CD14-positive monocyte (primary cell): ENCODE results near the gene HNRNPUL1. TPM values are rescaled to one million over a fixed set of nuclear protein-coding genes. Genes with fewer than 3 reads are reported as not detected.
A peak's percentile ranks its signal among the peaks of the same experiment; 100 is the strongest.

Source experiments
- DNase-seq, 3 donors: peaks; one replicate each; pipeline ENCODE4 v3.0.0-alpha.2; 2011 to 2022
- H2AFZ ChIP-seq: 2 replicates; pipeline ENCODE4 v1.6.0; 2012; ENCODE audit warnings: mild to moderate bottlenecking, low read depth, low read length, inconsistent platforms; ENCODE audit not compliant: insufficient read depth, poor library complexity, severe bottlenecking
- H3K27ac ChIP-seq, 2 donors: 1 replicate in 1 of 2; 2 replicates in 1 of 2; pipeline ENCODE4 v1.5.1; 2012 to 2013; ENCODE audit warnings: low read length in 2 of 2, control low read depth in 1 of 2, inconsistent platforms in 1 of 2, low read depth in 1 of 2, mild to moderate bottlenecking in 1 of 2
- H3K27me3 ChIP-seq, 2 donors: one replicate each; pipeline versions ENCODE4 v1.6.0 to v1.6.1; 2011 to 2013; ENCODE audit warnings: low read length in 2 of 2; ENCODE audit not compliant: control insufficient read depth in 2 of 2, insufficient read depth in 2 of 2
- H3K36me3 ChIP-seq, 2 donors: replicated peaks in 1 of 2; 1 replicate in 1 of 2; 2 replicates in 1 of 2; pipeline versions ENCODE4 v1.5.1 to v1.6.1; 2012 to 2013; ENCODE audit warnings: low read length in 2 of 2, control low read depth in 1 of 2, inconsistent platforms in 1 of 2, mild to moderate bottlenecking in 1 of 2; ENCODE audit not compliant: insufficient read depth in 2 of 2, control insufficient read depth in 1 of 2
- H3K4me1 ChIP-seq, 2 donors: 1 replicate in 1 of 2; 2 replicates in 1 of 2; pipeline versions ENCODE4 v1.5.1 to v1.6.1; 2012 to 2013; ENCODE audit warnings: low read length in 2 of 2, control low read depth in 1 of 2, inconsistent platforms in 1 of 2, mild to moderate bottlenecking in 1 of 2, moderate library complexity in 1 of 2; ENCODE audit not compliant: insufficient read depth in 2 of 2, control insufficient read depth in 1 of 2
- H3K4me2 ChIP-seq: replicated peaks from 2 replicates; pipeline ENCODE3; 2012; ENCODE audit warnings: low read length, moderate library complexity, mild to moderate bottlenecking; ENCODE audit not compliant: poor library complexity, severe bottlenecking; ENCODE audit errors: extremely low read depth
- H3K4me3 ChIP-seq, 3 experiments: fragments of 200-600 bp in 1 of 3; sonication (generic) in 1 of 3; replicated peaks in 1 of 3; 1 replicate in 2 of 3; 2 replicates in 1 of 3; pipeline ENCODE4 v1.5.1; 2011 to 2013; ENCODE audit warnings: low read length in 3 of 3, mild to moderate bottlenecking in 3 of 3, control low read depth in 2 of 3, low read depth in 2 of 3, inconsistent platforms in 1 of 3, moderate library complexity in 1 of 3
- H3K79me2 ChIP-seq: 2 replicates; pipeline ENCODE4 v1.6.0; 2012; ENCODE audit warnings: mild to moderate bottlenecking, control low read depth, inconsistent platforms, low read length, moderate library complexity; ENCODE audit not compliant: insufficient read depth
- H3K9ac ChIP-seq: 2 replicates; pipeline ENCODE4 v1.6.0; 2017; ENCODE audit warnings: low read length, mild to moderate bottlenecking; ENCODE audit not compliant: insufficient read depth, poor library complexity, severe bottlenecking
- H3K9me3 ChIP-seq, 2 donors: replicated peaks in 1 of 2; 1 replicate in 1 of 2; 2 replicates in 1 of 2; pipeline versions ENCODE4 v1.5.1 to v1.6.1; 2012 to 2013; ENCODE audit warnings: low read length in 2 of 2, control low read depth in 1 of 2; ENCODE audit not compliant: control insufficient read depth in 1 of 2, insufficient read depth in 1 of 2
- H4K20me1 ChIP-seq: 2 replicates; pipeline ENCODE4 v1.6.0; 2012; ENCODE audit warnings: mild to moderate bottlenecking, low read length, control low read depth, moderate library complexity; ENCODE audit not compliant: insufficient read depth
- H3K27ac Mint-ChIP-seq, 7 donors: one replicate each; pipeline ENCODE4 v1.8.0; 2020; ENCODE audit warnings: mild to moderate bottlenecking in 7 of 7, mixed read lengths in 7 of 7, moderate library complexity in 6 of 7, inconsistent platforms in 2 of 7
- H3K27me3 Mint-ChIP-seq, 3 donors: one replicate each; pipeline ENCODE4 v1.8.0; 2021 to 2022; ENCODE audit warnings: low read depth in 3 of 3, mild to moderate bottlenecking in 3 of 3, mixed read lengths in 3 of 3, moderate library complexity in 3 of 3, inconsistent platforms in 1 of 3
- H3K36me3 Mint-ChIP-seq, 2 donors: one replicate each; pipeline ENCODE4 v1.8.0; 2020; ENCODE audit warnings: mixed read lengths in 2 of 2, inconsistent platforms in 1 of 2, mild to moderate bottlenecking in 1 of 2
- H3K4me1 Mint-ChIP-seq: one replicate; pipeline ENCODE4 v1.8.0; 2020; ENCODE audit warnings: mild to moderate bottlenecking, mixed read lengths
- H3K4me3 Mint-ChIP-seq, 2 donors: one replicate each; pipeline ENCODE4 v1.8.0; 2020; ENCODE audit warnings: mild to moderate bottlenecking in 2 of 2, mixed read lengths in 2 of 2, moderate library complexity in 1 of 2
- H3K9me3 Mint-ChIP-seq, 7 donors: one replicate each; pipeline ENCODE4 v1.8.0; 2020 to 2022; ENCODE audit warnings: mixed read lengths in 7 of 7, mild to moderate bottlenecking in 6 of 7, moderate library complexity in 6 of 7, inconsistent platforms in 2 of 7
- WGBS: methylation state at CpG from one replicate; pipeline ENCODE4 v1.1.5; 2013; ENCODE audit warnings: missing lambda C conversion rate; ENCODE audit not compliant: insufficient coverage; 5-methylcytosine and 5-hydroxymethylcytosine counted together
- intact Hi-C, 2 donors: fragments of 100-400 bp; cut with micrococcal nuclease; formaldehyde crosslinking; loops; one replicate each; pipeline versions ENCODE4 v1.15.0 to v1.15.1; 2023
- polyA plus RNA-seq, 3 donors: library from polyadenylated mRNA; depleted of rRNA in 1 of 3; unstranded in 2 of 3; stranded (reverse) in 1 of 3; fragments of 300-500 nt in 2 of 3; fragments of >200 nt in 1 of 3; fragmentation: Illumina TruSeq in 2 of 3; gene quantifications; 1 replicate in 2 of 3; 2 replicates in 1 of 3; pipeline ENCODE4 v1.2.3, GENCODE V29; 2012 to 2021
- TF ChIP-seq, protein P1 (sequence below): fragments of 200-600 bp; IDR thresholded peaks from one replicate; pipeline ENCODE4 v1.8.0; 2022; ENCODE audit warnings: antibody characterized with exemption, mild to moderate bottlenecking

HNRNPUL1 gene
- polyA plus RNA-seq, 3 donors, result 22.6 to 55.3 (median 30.3) TPM

DNA sequence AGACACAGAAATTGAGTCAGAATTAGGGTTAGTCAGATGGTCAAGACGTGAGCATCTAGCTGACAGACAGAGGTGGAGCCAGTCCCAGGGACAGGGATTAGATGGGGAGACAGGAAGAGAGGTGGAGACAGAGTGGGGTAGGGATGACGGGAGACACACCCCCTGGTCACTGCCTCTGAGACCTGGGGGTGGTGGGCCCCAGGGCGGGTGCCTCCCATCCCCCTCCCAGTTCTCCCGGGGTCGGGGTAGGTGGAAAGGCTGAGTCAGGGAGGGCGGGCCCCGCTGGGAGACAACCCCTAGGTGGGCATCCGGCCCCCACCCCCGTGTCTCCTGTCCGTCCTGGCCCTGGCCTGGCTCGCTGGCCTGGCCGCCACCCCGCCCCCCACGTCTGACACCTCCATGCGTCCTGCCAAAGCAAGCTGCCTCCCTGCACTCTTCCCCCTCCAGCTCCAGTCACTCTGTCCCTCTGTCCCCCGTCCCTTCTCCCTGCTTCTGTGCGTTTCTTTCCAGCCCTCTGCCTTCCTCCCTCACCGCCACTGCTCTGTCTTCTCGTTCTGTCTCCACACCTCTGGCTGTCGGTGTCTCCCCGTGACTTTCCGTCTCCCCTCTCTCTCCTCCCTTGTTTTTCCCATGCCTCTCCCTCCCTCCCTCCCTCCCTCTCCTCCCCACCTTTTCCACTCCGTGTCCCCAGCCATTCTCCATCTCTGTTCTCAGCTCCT, 60.9 kb downstream of the HNRNPUL1 start:
- H3K4me3 Mint-ChIP-seq, result peak overlapping the region; percentile 32 to 83
- H2AFZ ChIP-seq, result no peak overlapping the region
- H3K9me3 Mint-ChIP-seq, result peaks cover 0 to 1% (median 0%) of the 10 kb centered on the region in 7 donors
- H3K4me1 Mint-ChIP-seq, result peaks cover 73% of the 10 kb centered on the region
- H3K4me3 ChIP-seq, result peak overlapping the region in 1 of 3 experiments; percentile 62
- peak overlapping the region; percentile 82 to 96 for H3K27ac ChIP-seq
- H3K27me3 Mint-ChIP-seq, result peaks cover 0 to 4% (median 0%) of the 10 kb centered on the region in 3 donors
- intact Hi-C loops, result loop anchor here in 1 of 2 donors (2.0 to 5.0 kb wide), 2 partner anchors 14 to 37 kb away; partner anchors contain the start of genes B9D2 and CCDC97
- H3K27ac Mint-ChIP-seq, result peak overlapping the region; percentile 82 to 96 (median 92)
- no peaks in the 10 kb centered on the region for H3K9me3 ChIP-seq
- peak; percentile 42 to 60 (median 51) for DNase-seq
- H3K36me3 Mint-ChIP-seq, result peaks cover 44 to 64% of the 10 kb centered on the region in 2 donors
- H3K4me2 ChIP-seq, result peak overlapping the region; percentile 74
- H3K27me3 ChIP-seq, result no peaks in the 10 kb centered on the region
- peaks cover 43% of the 10 kb centered on the region for H3K79me2 ChIP-seq
- peaks cover 29 to 34% of the 10 kb centered on the region in 2 donors for H3K36me3 ChIP-seq
- H3K4me1 ChIP-seq, result peaks cover 89 to 90% of the 10 kb centered on the region in 2 donors
- WGBS, result 10% methylated on average over 15 of the region's 23 CpGs
- H3K9ac ChIP-seq, result peak overlapping the region; percentile 51
- H4K20me1 ChIP-seq, result peaks cover 69% of the 10 kb centered on the region
- TF ChIP-seq, protein P1, sequence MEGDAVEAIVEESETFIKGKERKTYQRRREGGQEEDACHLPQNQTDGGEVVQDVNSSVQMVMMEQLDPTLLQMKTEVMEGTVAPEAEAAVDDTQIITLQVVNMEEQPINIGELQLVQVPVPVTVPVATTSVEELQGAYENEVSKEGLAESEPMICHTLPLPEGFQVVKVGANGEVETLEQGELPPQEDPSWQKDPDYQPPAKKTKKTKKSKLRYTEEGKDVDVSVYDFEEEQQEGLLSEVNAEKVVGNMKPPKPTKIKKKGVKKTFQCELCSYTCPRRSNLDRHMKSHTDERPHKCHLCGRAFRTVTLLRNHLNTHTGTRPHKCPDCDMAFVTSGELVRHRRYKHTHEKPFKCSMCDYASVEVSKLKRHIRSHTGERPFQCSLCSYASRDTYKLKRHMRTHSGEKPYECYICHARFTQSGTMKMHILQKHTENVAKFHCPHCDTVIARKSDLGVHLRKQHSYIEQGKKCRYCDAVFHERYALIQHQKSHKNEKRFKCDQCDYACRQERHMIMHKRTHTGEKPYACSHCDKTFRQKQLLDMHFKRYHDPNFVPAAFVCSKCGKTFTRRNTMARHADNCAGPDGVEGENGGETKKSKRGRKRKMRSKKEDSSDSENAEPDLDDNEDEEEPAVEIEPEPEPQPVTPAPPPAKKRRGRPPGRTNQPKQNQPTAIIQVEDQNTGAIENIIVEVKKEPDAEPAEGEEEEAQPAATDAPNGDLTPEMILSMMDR, result no peak

DNA sequence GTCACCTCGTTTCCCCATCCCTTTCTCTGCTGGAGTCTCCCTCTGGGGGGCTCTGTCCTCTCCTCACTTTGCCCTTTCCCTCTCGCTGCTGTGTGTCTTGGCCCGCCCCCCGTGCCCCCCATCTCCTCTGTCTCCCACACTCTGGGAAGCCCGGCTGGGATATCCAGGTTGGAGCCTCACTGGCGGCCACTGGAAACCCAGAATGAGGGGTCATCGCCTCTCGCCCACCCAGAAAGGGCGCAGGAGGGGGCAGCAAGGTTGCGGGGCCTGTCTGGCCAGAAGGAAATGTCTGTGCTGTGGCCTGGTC, 61.4 kb downstream of the HNRNPUL1 start:
- peak overlapping the region in 1 of 3 experiments; percentile 62 for H3K4me3 ChIP-seq
- no peak for DNase-seq
- TF ChIP-seq, protein P1, result no peak
- H3K36me3 Mint-ChIP-seq, result peaks cover 43 to 64% of the 10 kb centered on the region in 2 donors
- H2AFZ ChIP-seq, result no peak overlapping the region
- peak overlapping the region; percentile 66 to 95 (median 87) for H3K27ac Mint-ChIP-seq
- H3K9me3 Mint-ChIP-seq, result peaks cover 0 to 1% (median 0%) of the 10 kb centered on the region in 7 donors
- intact Hi-C loops, result loop anchor here in 1 of 2 donors (2.0 to 5.0 kb wide), 2 partner anchors 15 to 37 kb away; partner anchors contain the start of genes B9D2 and CCDC97
- H3K36me3 ChIP-seq, result peaks cover 29 to 34% of the 10 kb centered on the region in 2 donors
- 30% methylated on average over 10 of the region's 10 CpGs for WGBS
- peak overlapping the region; percentile 51 for H3K9ac ChIP-seq
- H4K20me1 ChIP-seq, result peaks cover 64% of the 10 kb centered on the region
- peaks cover 43% of the 10 kb centered on the region for H3K79me2 ChIP-seq
- H3K4me1 Mint-ChIP-seq, result peaks cover 78% of the 10 kb centered on the region
- no peaks in the 10 kb centered on the region for H3K27me3 ChIP-seq
- H3K4me1 ChIP-seq, result peaks cover 94 to 95% of the 10 kb centered on the region in 2 donors
- peaks cover 0 to 4% (median 0%) of the 10 kb centered on the region in 3 donors for H3K27me3 Mint-ChIP-seq
- H3K4me3 Mint-ChIP-seq, result peak overlapping the region; percentile 32 to 83
- H3K27ac ChIP-seq, result peak overlapping the region; percentile 1 to 96
- peak overlapping the region; percentile 74 for H3K4me2 ChIP-seq
- no peaks in the 10 kb centered on the region for H3K9me3 ChIP-seq
